OCI-LY3 (cell line): ENCODE data around the gene AGO3.

Experiments used
- H2AFZ ChIP-seq: fragments of 200-600, 300-600 bp; shearing (Covaris generic); 2 replicates; pipeline ENCODE4 v1.6.0; 2014; ENCODE audit warnings: antibody characterized with exemption, low read depth, low read length
- H3K27ac ChIP-seq: fragments of 200-600, 300-600 bp; sonication (generic); 2 replicates; pipeline ENCODE4 v1.5.1; 2014; ENCODE audit warnings: mild to moderate bottlenecking, low read length, moderate library complexity, mixed read lengths
- H3K27me3 ChIP-seq: fragments of 200-600, 300-600 bp; sonication (generic); 2 replicates; pipeline ENCODE4 v1.6.1; 2014; ENCODE audit warnings: low read depth, low read length, mixed read lengths
- H3K36me3 ChIP-seq: fragments of 200-600, 300-600 bp; sonication (generic); replicated peaks from 2 replicates; pipeline ENCODE3; 2014; ENCODE audit warnings: low read depth, low read length, mixed read lengths
- H3K4me1 ChIP-seq: fragments of 300-600, 200-600 bp; sonication (generic); 2 replicates; pipeline ENCODE4 v1.6.1; 2014; ENCODE audit warnings: low read length, mixed read lengths
- H3K4me2 ChIP-seq: fragments of 200-600, 300-600 bp; sonication (generic); 2 replicates; pipeline ENCODE4 v1.6.1; 2014; ENCODE audit warnings: low read length, mixed read lengths
- H3K4me3 ChIP-seq: fragments of 300-600, 200-600 bp; sonication (generic); 2 replicates; pipeline ENCODE4 v1.5.1; 2014; ENCODE audit warnings: antibody characterized with exemption, mild to moderate bottlenecking, low read length, moderate library complexity
- H3K79me2 ChIP-seq: fragments of 300-600, 200-600 bp; shearing (Covaris generic); 2 replicates; pipeline ENCODE4 v1.6.1; 2014; ENCODE audit warnings: mild to moderate bottlenecking, low read length, mixed read lengths
- H3K9ac ChIP-seq: fragments of 300-600, 200-600 bp; shearing (Covaris generic); 2 replicates; pipeline ENCODE4 v1.6.0; 2014; ENCODE audit warnings: mild to moderate bottlenecking, low read length, moderate library complexity
- H3K9me3 ChIP-seq: fragments of 200-600, 300-600 bp; shearing (Covaris generic); 2 replicates; pipeline ENCODE4 v1.6.1; 2014; ENCODE audit warnings: low read length, mixed read lengths; ENCODE audit not compliant: insufficient read depth
- H4K20me1 ChIP-seq: fragments of 200-600, 300-600 bp; sonication (generic); 2 replicates; pipeline ENCODE4 v1.6.1; 2016; ENCODE audit warnings: low read length, mixed read lengths; ENCODE audit not compliant: insufficient read depth
- EZH2phosphoT487 ChIP-seq: fragments of 200-600 bp; shearing (Covaris generic); IDR thresholded peaks from 2 replicates; pipeline ENCODE4 v1.6.1; 2018; ENCODE audit warnings: antibody characterized with exemption, mixed run types, low read depth
- TF ChIP-seq, protein P1 (sequence below): fragments of 200-600, 300-600 bp; sonication (generic); IDR thresholded peaks from 2 replicates; pipeline ENCODE4 v1.5.1; 2014; ENCODE audit warnings: antibody characterized with exemption, low read length, low read depth

AGO3 gene

GRCh38 chr1:36080236-36080635 lies 149.3 kb downstream of the AGO3 start:
- no peak overlapping the region for H3K9ac ChIP-seq
- H3K27ac ChIP-seq, result no peak overlapping the region
- H2AFZ ChIP-seq, result no peak overlapping the region
- H3K36me3 ChIP-seq, result no peaks in the 10 kb centered on the region
- H3K4me3 ChIP-seq, result no peak overlapping the region
- H3K27me3 ChIP-seq, result no peaks in the 10 kb centered on the region
- no peaks in the 10 kb centered on the region for H3K9me3 ChIP-seq
- H3K4me2 ChIP-seq, result no peak overlapping the region
- TF ChIP-seq, protein P1, sequence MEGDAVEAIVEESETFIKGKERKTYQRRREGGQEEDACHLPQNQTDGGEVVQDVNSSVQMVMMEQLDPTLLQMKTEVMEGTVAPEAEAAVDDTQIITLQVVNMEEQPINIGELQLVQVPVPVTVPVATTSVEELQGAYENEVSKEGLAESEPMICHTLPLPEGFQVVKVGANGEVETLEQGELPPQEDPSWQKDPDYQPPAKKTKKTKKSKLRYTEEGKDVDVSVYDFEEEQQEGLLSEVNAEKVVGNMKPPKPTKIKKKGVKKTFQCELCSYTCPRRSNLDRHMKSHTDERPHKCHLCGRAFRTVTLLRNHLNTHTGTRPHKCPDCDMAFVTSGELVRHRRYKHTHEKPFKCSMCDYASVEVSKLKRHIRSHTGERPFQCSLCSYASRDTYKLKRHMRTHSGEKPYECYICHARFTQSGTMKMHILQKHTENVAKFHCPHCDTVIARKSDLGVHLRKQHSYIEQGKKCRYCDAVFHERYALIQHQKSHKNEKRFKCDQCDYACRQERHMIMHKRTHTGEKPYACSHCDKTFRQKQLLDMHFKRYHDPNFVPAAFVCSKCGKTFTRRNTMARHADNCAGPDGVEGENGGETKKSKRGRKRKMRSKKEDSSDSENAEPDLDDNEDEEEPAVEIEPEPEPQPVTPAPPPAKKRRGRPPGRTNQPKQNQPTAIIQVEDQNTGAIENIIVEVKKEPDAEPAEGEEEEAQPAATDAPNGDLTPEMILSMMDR, result no peak
- no peak for TF ChIP-seq EZH2phosphoT487
- H3K79me2 ChIP-seq, result no peaks in the 10 kb centered on the region
- no peaks in the 10 kb centered on the region for H3K4me1 ChIP-seq
- no peaks in the 10 kb centered on the region for H4K20me1 ChIP-seq

- Histone ChIP-seq H3K4me3 (no peak overlapping the region), H3K4me1 (no peaks in the 10 kb centered on the region), H3K36me3 (no peaks in the 10 kb centered on the region), H3K9me3 (no peaks in the 10 kb centered on the region), H3K27me3 (no peaks in the 10 kb centered on the region), H3K4me2 (no peak overlapping the region), H3K9ac (no peak overlapping the region), H3K79me2 (no peaks in the 10 kb centered on the region), H4K20me1 (no peaks in the 10 kb centered on the region), H3K27ac (no peak overlapping the region), H2AFZ (no peak overlapping the region)
- no peak for TF ChIP-seq EZH2phosphoT487
- TF ChIP-seq, protein P1, result no peak
Measured at GRCh38 chr1:36080801-36081200, 149.9 kb downstream of the AGO3 start.

- Histone ChIP-seq H3K36me3 (no peaks in the 10 kb centered on the region), H3K4me2 (no peak overlapping the region), H3K27ac (no peak overlapping the region), H2AFZ (no peak overlapping the region), H3K4me1 (no peaks in the 10 kb centered on the region), H3K27me3 (no peaks in the 10 kb centered on the region), H4K20me1 (no peaks in the 10 kb centered on the region), H3K9me3 (no peaks in the 10 kb centered on the region), H3K9ac (no peak overlapping the region), H3K4me3 (no peak overlapping the region), H3K79me2 (no peaks in the 10 kb centered on the region)
- TF ChIP-seq EZH2phosphoT487, result no peak
- TF ChIP-seq, protein P1, result no peak
Measured at GRCh38 chr1:36081926-36082485, 151.1 kb downstream of the AGO3 start.

GRCh38 chr1:36083219-36083618 lies 152.3 kb downstream of the AGO3 start:
- Histone ChIP-seq H2AFZ (no peak overlapping the region), H3K9me3 (no peaks in the 10 kb centered on the region), H3K36me3 (no peaks in the 10 kb centered on the region), H3K4me2 (no peak overlapping the region), H3K27me3 (no peaks in the 10 kb centered on the region), H3K27ac (no peak overlapping the region), H3K79me2 (no peaks in the 10 kb centered on the region), H3K4me1 (no peaks in the 10 kb centered on the region), H3K4me3 (no peak overlapping the region), H4K20me1 (no peaks in the 10 kb centered on the region), H3K9ac (no peak overlapping the region)
- TF ChIP-seq, protein P1, result no peak
- no peak for TF ChIP-seq EZH2phosphoT487
